Activated CD8-positive, alpha-beta memory T cell treated with anti-CD3 and anti-CD28 coated beads for 1 hour (primary cell): Measurements from ENCODE around the gene CIAPIN1.
"Not testable (repeated sequence)": the region's sequence is repeated elsewhere in the genome, so short reads cannot be mapped to it uniquely, and the experiment has no call there.

Source experiments
- DNase-seq, 2 donors: peaks; one replicate each; pipeline ENCODE4 v3.0.0-alpha.2; 2020; ENCODE audit warnings: low read depth in 1 of 2; ENCODE audit errors: extremely low read depth in 1 of 2

Gene CIAPIN1

DNA sequence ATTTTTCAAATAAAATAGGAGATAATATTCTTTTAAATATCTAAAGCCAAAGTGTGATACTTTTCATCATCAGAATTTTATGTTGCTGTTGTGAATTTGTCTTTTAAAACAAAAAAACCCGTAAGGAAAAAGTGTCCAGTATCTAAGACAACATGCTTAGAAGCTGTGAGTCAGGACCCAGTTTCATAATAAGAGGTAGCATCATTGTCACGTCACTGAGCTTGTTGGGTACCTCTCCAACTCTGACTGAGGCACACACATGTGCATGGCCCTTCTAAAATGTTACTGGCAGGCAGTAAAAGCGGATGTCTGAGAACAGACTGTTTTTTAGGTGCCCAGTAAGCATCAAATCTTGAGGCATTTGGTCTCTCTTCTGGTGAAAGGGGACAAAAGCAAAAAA is 2.5 kb downstream of the CIAPIN1 start:
- no peak for DNase-seq

DNA sequence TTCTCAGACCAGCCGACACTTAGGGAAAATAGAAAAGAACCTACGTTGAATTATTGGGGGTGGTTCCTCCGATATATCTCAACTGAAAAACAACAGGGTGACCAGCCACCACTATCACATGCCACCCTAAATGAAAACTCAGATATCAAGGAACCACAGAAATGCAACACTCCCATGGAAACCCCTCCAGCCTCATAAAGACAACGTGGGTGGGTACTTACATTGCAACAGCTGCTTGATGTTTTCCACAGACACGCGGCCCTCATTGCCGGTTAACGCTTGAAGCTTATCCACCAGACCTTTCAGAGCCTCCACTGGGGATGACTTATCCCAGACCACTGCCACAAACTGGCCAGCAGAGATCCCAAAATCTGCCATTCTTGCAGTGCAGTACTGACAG is 6.6 kb downstream of the CIAPIN1 start:
- DNase-seq: not testable (repeated sequence)

DNA sequence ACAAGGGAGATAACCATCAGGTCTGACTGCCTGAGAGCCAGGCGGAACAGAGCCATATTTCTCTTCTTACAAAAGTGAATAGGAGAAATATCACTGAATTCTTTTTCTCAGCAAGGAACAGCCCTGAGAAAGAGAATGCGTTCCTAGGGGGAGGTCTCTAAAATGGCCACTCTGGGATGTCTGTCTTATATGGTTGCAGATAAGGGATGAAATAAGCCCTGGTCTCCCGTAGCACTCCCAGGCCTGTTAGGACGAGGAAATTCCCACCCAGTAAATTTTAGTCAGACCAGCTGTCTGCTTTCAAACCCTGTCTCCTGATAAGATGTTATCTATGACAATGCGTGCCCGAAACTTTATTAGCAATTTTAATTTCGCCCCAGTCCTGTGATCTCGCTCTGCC is 7.2 kb downstream of the CIAPIN1 start:
- DNase-seq: not testable (repeated sequence)

DNA sequence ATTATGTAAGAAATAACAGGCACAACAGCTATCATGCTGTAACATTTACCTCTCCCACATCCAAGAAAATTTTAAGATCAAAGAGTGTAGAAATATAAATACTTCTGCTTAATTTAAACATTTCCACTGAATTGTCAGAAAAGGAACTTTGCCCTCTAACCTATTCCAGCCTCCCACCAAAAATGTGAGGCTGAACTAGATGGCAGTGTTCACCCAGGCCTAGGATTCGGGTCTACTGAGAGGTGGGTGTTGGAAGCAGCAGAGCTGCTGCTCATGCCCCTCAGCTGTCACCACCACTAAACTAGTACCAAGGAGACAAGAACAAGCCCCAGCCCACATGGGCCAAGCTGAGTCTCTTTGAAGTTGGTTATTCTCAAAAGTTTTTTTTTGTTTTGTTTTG is 11.3 kb downstream of the CIAPIN1 start:
- no peak for DNase-seq

DNA sequence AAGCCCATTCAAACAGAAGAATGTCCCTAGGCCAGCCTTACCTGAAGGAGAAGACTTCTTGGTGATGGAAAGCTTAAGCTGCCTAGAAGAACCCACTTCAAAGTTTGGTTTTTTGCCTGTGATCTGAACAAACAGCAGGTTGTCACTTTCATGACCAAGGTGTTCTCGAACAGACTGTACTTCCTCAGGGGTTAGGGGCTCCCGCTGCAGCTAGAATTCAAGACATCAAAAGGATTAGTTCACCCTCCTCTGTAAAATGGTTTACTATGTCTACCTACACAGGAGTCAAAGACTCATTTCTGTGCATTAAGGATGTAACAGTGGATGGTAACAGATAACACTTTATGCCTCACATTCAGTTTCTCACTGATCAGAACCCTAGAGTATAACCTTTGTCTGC is 13.2 kb downstream of the CIAPIN1 start:
- DNase-seq: no peak

DNA sequence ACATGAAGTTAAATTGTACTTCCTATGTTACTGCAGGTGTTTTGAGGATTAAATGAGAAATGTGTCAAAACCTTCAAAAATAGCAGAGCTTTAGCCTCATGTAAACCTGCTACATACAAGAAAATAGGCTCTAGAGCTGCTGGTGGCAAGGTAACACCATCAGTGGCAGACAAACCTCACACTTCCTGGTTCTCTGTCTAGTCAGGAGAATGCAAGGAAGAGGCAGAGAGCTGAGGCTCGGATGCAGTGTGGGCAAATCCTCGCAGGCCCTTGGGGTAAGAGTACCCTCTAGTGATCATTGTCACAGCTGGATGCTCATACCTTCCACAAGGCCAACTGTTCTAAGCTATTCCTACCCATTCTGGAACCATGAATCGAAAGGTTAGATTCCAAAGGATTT is 14.2 kb downstream of the CIAPIN1 start:
- no peak for DNase-seq

DNA sequence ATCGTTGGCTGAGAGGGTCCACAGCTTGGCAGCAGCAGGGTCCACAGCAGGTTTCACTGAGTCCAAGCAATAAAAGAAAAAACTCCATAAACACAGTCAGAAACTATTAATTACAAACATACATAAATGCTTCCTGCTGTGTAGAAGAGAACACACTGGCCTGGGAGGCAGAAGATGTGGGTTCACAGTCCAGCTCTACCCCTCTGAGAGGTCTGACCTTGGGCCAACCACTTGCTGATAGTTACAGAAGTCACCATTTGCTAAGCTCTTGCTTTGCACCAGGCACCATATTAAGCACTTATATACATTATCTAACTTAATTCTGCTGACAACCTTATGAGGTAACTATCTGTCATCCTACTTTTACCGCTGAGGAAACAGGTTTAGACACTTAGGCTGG is 14.7 kb downstream of the CIAPIN1 start:
- DNase-seq: no peak

DNA sequence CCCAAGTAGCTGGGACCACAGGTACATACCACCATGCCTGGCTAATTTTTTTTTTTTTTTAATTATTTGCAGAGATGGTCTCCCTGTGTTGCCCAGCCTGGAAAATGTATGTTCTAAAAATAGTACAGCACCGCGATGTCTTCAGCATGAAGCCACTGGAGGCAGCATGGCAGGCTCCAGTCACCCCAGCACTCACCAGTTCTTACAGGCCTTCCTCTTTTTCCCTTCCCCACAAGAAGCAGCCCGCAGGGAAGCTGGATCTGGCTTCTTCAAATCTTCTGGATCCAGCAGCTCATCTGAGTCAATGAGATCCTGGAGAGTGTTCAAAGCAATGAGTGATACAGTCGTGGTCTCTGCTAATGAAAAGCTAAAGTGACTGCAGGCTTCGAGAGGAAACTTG is 16.2 kb downstream of the CIAPIN1 start:
- no peak for DNase-seq

DNA sequence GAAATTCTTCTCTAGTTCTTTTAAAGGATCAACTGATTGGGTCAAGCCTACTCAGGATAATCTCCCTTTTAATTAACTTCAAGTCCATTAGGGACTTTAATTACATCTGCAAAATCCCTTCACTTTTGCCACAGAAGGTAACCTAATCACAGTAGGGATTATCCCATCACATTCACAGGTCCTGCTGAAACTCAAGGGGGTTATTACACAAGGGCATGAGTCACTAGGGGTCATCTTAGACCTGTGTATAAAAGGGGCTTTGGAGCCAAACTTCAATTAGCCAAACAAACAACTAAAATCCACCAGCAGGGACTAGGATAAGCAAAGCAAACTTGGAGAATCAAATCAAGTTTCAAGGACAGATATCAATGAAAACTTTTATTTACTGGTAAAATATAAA is 19.4 kb downstream of the CIAPIN1 start:
- no peak for DNase-seq

DNA sequence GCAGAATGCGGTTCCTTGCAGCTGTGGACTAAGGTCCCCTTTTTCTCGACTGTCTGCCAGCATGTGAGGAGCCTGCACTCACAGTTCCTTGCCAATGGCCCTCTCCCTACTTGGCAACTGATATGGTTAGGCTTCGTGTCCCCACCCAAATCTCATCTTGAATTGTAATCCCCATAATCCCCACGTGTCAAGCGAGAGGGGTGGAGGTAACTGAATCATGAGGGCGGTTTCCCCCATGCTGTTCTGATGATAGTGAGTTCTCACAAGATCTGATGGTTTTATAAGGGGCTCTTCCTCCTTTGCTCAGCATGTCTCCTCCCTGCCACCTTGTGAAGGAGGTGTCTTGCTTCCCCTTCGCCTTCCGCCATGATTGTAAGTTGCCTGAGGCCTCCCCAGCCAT is 19.9 kb downstream of the CIAPIN1 start:
- DNase-seq: no peak

DNA sequence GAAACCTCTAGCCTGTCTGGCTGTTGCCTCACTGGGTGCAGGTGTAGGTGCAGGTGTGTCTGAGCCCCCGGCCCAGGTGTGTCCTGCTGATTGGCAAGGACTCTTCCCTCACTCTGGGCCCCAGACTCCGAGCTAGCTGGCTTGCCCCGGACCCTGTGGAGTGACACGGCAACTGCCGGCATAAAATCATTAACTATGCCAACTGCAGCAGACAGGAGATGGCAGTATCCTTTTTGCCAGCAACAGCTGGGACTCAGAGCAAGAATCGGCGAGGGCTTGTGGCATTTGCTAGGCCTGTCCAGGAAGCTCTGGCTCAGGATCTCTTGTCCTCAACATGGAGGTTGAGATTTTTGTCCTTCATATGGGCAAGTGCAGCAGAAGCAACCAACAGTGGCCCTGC is 20.8 kb downstream of the CIAPIN1 start:
- no peak for DNase-seq

DNA sequence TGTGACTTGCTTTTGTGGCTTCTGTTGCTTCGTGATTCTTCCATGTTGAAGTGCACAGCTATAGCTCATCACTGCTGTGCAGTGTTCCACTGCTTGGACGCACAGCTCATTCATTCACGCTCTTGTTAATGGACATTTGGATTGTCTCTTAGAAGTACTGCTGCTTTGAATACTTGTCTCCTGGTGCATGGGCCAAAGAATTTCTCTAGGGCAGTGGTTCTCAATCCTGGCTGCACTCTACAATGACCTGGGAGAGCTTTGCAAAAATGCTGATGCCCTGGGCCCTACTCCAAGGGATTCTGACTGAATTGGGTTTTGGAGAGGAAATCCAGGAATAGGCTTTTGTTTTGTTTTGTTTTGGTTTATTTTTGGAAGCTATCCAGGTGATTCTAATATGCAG is 22.6 kb downstream of the CIAPIN1 start:
- DNase-seq: no peak

DNA sequence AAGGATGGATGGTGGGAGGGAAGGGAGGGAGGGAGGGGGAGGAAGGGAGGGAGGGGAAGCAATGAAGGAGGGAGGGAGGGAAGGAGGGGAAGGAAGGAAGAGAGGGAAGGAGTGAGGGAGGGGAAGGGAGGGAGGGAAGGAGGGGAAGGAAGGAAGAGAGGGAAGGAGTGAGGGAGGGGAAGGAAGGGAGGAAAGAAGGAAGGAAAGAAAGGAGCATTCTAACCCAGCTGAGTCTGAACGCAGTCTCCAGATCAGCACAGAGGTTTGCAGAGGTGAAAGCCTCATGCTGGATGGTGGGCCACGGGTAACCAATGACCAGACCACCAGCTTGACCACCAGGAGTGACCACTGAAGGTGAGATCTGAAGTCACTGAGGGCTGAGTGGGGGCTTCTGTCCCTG is 24.0 kb downstream of the CIAPIN1 start:
- DNase-seq: no peak

DNA sequence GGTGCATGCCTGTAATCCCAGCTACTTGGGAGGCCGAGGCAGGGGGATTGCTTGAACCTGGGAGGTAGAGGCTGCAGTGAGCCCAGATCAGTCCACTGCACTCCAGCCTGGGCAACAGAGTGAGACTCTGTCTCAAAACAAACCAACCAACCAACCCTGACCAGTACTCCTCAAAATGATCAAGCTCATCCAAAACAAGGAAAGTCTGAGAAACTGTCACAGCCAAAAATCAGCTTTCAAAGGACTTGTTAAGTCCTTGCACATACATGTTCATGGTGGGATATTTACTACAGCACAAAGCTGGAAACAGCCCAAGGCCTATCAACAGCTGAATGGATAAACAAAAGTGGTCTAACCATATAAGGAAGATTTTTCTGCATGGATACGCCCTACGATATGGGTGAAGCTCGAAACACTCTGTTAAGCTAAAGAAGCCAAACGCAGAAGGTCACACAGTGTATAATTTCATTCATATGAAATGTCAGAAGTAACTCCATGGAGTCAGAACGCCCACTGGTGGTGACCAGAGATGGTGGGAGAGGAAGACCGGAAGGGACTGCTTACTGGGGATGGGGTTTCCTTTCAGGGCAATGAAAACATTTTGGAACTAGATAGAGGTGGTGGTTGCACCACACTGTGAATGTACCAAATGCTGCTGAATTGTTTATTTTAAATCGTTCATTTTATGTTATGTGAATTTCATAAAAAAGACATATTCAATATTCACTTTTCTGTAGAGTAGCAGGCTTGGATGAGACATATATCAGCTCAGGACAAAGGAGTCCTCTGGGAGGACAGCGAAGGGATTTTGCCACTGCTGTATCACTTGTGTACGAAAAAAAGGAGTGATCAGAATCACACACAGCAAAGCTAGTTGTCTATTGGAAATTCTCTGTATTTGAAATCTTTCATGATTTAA is 24.9 kb downstream of the CIAPIN1 start:
- DNase-seq: no peak

DNA sequence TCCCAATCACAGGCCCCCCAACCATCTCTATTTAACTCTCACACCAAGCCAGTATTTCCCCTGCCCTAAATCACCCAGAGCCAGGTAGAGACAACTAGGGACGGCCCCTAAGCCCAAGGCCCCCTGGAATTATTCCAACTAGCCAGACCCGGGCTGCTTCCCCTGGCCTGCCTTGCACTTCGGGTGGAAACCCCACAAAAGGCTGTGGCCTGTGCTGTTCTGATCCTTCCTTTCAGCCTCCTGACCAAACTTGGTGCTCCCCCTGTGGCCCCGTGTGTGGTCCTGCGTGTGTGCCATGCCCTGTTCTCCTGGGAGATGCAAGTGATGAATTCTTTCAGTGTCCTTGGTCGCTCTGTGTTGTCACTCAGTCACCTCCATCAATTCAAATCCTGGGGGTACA is 27.7 kb downstream of the CIAPIN1 start:
- no peak for DNase-seq

DNA sequence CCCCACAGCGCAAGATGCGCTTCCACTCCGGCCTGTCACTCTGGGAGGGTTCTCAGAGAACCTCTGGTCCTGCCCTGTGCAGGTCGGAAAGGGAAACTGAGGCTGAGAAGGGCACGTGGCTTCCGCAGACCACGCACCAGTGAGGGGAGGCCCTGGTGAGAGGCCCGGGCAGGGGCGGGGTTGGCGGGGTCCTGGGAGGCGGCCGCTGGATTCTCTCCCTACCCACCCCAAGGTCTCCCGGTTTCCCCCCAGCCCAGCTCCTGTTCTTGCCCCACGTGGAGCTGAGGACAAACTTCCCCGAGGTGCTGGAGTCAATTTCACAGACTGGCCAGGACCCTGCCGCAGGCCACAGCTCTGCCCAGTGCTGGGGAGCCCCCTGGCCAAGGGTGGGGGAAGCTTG is 31.1 kb downstream of the CIAPIN1 start:
- no peak for DNase-seq

DNA sequence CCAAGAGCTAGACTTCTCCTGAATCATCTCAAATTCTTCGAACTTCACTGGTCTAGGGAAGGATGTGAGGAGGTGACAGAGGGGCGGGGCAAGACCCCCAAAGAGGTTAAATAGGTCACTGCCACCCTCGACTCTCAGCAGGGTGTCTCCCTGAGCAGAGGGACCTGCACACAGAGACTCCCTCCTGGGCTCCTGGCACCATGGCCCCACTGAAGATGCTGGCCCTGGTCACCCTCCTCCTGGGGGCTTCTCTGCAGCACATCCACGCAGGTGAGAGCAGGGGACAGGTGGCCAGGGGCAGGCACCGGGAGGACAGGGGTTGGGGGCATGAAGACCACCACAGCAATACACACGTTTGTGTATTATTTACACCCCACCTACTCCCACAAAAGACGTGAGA is 33.5 kb downstream of the CIAPIN1 start:
- DNase-seq: no peak

DNA sequence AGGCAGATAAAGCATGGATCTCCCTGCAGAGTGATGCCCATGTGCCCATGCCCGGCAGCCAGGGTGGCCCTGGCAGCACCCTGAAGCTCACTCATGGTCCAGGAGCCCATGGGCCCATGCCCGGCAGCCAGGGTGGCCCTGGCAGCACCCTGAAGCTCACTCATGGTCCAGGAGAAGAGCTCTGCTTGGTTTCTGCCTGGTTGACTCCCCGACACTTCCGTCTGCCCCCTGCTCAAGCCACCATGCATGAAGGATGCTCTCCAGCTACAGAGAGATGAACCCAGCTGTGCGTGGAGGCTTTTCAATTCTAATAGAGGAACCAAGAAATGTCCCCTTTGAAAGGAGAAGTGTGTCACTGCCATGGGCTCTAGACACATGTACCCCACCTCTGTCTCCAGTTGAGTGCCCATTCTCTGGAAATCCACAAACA is 33.9 kb downstream of the CIAPIN1 start:
- DNase-seq: no peak

DNA sequence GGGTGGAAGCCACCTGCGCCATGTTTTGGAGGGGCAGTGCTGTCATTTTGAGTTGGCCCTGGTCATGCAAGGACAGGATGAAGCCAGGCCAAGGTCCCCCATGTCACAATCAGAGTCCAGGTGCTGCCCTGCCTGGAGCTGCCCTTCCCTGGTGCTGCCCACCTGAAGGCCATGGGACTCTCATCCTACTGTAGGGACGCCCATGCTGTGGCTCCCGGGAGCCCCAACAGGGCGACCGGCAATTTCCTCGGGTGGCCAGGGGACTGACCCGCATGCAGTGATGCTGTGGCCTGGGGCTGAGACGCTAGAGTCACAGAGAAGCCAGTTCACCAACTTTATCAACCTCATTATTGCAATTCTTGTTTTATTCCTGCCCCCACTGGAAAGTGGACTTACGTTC is 34.6 kb downstream of the CIAPIN1 start:
- DNase-seq: no peak

DNA sequence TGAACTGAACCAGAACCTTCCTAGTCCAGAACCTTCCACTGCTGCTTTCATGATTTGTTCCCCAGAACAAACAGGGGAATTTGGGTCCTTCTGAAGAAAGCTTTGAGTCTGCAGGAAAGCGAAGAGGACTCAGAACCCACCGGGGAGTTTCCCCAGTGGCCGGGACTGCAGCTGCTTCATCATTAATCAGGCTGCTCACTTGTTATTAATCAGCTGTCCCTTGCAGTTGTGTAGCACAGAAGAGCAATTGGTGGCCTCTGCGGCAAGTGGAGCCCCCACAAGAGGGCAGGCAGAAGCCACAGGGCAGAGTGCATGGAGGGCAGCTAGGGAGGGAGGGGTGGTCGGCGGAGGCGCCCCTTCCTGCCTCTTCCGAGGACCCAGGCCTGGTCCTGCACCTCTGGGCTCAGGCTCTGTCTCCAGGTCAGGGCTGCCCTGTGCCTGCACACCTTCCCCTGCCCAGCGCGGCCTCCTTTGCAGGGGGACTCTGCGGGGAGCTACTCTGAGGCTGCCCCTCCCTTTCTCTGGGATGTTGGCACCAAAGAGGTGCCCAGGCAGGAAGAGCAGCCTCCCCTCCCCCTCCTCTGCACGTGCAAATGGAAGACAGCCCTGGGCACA is 35.7 kb downstream of the CIAPIN1 start:
- no peak for DNase-seq

DNA sequence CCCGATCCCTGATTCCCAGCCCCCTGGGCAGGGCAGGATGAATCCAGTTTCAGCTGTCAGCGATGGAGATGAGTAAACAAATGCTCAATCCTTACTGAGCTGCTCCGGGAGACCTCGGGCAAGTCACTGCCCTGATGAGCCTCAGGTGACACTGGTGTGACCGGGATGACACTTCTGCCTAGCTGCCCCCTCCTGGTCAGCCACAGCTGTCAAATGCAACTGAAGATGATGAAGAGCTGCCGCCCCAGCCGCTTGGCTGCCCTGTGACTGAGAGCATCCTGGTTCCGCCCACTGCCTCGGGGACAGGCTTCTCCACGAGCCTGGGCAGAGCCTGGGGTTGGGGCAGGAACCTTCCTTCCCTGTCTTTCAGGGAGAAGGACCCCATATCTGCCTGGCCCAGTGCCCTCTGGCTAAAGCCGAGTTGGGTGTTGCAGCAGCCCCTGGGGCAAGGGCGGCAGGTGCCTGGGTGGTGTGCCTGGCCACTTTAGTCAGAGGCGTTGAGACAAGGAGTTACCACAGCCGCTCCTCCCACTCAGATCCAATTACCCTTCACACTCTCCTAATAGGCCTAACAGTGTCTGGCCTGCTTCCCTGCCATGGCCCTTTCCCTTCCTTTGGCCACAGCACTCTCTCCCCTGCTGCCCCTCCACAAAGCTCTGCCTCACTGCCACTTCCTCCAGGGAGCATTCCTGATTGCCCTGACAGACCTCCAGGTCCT is 37.2 kb downstream of the CIAPIN1 start:
- DNase-seq: no peak

DNA sequence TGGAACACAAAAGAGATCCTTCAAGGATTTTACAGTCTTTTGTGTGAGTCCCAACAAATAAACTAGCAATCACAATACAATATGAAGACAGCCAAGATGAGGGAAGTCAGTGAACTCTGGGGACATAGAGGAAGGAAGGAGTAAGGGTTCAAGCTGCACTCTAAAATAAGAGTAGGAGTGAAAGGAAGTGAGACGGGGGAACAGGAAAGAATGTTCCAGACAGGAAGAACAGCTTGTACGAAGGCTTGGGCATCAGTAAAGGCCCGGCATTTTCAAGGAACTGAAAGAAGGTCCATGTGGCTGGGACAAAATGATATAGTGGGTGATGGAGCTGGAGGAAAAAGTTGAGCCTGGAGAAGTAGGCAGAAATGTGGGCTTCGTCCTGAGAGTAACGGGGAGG is 38.1 kb downstream of the CIAPIN1 start:
- no peak for DNase-seq
